ENCODE results near the gene BLM. TPM values are rescaled to one million over a fixed set of nuclear protein-coding genes. Genes with fewer than 3 reads are reported as not detected.

BLM gene
- total RNA-seq, 1 donor = 1.4 TPM

DNA sequence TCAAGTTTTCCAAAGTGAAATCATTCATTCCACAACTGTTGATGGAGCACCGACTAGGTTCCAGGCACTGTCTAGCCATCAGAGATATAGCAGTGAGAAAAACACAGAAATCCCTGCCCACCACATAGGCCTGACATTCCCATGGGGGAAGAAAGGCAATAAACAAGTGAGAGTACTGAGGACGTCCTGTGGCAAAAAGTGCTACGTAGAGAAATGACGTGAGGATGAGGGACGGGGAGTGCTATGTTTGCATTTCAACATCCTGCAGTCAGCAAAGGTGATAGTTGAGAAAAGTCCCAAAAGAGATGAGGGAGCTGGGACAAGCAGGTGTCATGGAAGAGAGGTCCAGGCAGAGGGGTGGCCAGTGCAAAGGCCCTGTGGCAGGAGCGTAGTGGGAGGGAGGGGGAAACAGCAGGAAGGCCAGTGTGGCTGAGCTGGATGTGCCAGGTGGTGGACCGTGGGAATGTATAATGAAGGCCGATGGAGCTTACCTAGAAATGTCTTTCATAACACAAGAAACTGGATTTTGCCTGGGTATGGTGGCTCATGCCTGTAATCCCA lies 140.8 kb downstream of the BLM start:
- no peaks in the 10 kb centered on the region for H3K27me3 ChIP-seq (ENCODE audit: insufficient read depth, low read length)
- TF ChIP-seq, protein P1, sequence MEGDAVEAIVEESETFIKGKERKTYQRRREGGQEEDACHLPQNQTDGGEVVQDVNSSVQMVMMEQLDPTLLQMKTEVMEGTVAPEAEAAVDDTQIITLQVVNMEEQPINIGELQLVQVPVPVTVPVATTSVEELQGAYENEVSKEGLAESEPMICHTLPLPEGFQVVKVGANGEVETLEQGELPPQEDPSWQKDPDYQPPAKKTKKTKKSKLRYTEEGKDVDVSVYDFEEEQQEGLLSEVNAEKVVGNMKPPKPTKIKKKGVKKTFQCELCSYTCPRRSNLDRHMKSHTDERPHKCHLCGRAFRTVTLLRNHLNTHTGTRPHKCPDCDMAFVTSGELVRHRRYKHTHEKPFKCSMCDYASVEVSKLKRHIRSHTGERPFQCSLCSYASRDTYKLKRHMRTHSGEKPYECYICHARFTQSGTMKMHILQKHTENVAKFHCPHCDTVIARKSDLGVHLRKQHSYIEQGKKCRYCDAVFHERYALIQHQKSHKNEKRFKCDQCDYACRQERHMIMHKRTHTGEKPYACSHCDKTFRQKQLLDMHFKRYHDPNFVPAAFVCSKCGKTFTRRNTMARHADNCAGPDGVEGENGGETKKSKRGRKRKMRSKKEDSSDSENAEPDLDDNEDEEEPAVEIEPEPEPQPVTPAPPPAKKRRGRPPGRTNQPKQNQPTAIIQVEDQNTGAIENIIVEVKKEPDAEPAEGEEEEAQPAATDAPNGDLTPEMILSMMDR (IDR thresholded peaks at IDR 0.05; ENCODE audit: extremely low read depth, low read depth, low read length) = no peak
- peaks cover under 1% of the 10 kb centered on the region for H3K4me1 ChIP-seq (ENCODE audit: insufficient read depth, low read length)
- DNase-seq (ENCODE audit: insufficient read length, low spot score, missing footprints) = no peak
- no peaks in the 10 kb centered on the region for H3K9me3 ChIP-seq (ENCODE audit: low read depth, low read length)
- H3K4me3 ChIP-seq (ENCODE audit: insufficient read depth, low read length) = no peak overlapping the region
- H3K36me3 ChIP-seq (ENCODE audit: insufficient read depth, low read length) = no peaks in the 10 kb centered on the region
- H3K4me2 ChIP-seq (ENCODE audit: insufficient read depth, low read length) = no peak overlapping the region
- H4K20me1 ChIP-seq (ENCODE audit: insufficient read depth, low read length) = no peaks in the 10 kb centered on the region
- no peaks in the 10 kb centered on the region for H3K79me2 ChIP-seq (ENCODE audit: insufficient read depth, low read length)
- H3K27ac ChIP-seq (ENCODE audit: low read depth, low read length) = no peak overlapping the region
- no peak overlapping the region for H2AFZ ChIP-seq (ENCODE audit: low read length)

DNA sequence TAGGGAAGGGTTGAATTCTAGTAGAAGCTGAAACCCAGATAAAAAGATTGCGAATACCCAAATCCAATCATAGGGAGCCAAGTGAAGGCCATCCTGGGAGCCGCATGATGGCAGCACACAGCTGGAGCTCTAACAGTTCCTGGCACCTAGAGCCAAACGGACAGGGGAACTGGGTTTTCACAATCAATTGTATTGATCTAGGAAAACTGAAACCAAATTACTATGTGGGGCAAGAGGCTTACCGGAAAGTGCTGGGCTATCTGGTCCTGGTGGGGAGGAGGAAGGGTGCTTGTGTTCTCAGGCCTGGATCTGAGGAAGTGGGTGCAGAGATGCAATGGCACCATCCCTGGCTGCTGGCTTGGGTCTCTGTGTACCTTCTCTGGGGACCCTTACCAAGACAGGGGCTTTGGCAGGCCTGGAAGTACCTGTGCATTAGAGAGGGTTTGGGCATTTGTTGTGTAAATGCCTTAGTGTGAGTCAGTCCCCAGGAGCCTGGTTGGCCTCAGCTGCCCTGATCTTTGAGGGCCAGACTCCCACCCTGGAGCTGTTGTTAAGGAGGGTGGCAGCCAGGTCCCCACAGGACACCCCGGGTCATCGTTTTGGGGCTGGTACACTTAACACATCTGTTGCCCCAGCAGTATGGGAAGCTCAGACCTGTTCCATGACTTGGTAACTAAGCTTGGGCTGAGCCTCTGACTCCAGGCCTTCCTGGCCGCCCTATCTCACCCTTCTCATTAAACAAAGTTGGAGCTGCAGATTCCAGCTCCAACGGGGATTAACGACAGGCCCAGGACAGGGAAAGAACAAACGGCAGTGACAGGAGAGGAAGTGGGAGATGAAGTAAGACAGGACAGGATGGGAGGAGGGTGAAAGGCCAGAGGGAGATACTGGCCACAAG lies 142.3 kb downstream of the BLM start:
- peaks cover 7% of the 10 kb centered on the region for H3K4me1 ChIP-seq (ENCODE audit: insufficient read depth, low read length)
- no peaks in the 10 kb centered on the region for H4K20me1 ChIP-seq (ENCODE audit: insufficient read depth, low read length)
- H2AFZ ChIP-seq (ENCODE audit: low read length) = no peak overlapping the region
- H3K79me2 ChIP-seq (ENCODE audit: insufficient read depth, low read length) = no peaks in the 10 kb centered on the region
- DNase-seq (ENCODE audit: insufficient read length, low spot score, missing footprints) = peak; percentile 50
- TF ChIP-seq, protein P1 (IDR thresholded peaks at IDR 0.05; ENCODE audit: extremely low read depth, low read depth, low read length) = no peak
- no peak overlapping the region for H3K27ac ChIP-seq (ENCODE audit: low read depth, low read length)
- no peaks in the 10 kb centered on the region for H3K9me3 ChIP-seq (ENCODE audit: low read depth, low read length)
- no peaks in the 10 kb centered on the region for H3K36me3 ChIP-seq (ENCODE audit: insufficient read depth, low read length)
- H3K4me2 ChIP-seq (ENCODE audit: insufficient read depth, low read length) = no peak overlapping the region
- H3K4me3 ChIP-seq (ENCODE audit: insufficient read depth, low read length) = no peak overlapping the region
- no peaks in the 10 kb centered on the region for H3K27me3 ChIP-seq (ENCODE audit: insufficient read depth, low read length)

DNA sequence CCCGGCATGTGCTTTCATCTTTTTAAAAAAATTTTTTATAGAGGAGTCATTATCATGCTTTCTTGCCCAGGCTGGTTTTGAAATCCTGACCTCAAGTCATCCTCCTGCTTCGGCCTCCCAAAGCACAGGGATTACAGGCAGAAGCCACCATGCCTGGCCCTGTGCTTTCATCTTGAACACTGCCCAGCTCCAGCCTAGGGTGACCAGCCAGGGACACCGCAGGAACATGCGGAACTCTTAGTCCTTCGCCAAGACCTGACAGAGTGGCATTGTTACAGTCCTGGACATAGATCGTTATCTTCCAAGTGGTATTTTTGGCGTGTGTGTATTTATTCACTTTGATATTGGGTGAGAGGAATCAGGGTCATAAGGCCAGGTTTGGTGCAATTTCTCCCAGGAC lies 143.3 kb downstream of the BLM start:
- Histone ChIP-seq H3K27ac (ENCODE audit: low read depth, low read length) (no peak overlapping the region), H4K20me1 (ENCODE audit: insufficient read depth, low read length) (no peaks in the 10 kb centered on the region), H3K4me3 (ENCODE audit: insufficient read depth, low read length) (no peak overlapping the region), H3K27me3 (ENCODE audit: insufficient read depth, low read length) (no peaks in the 10 kb centered on the region), H3K4me1 (ENCODE audit: insufficient read depth, low read length) (peaks cover 7% of the 10 kb centered on the region), H2AFZ (ENCODE audit: low read length) (no peak overlapping the region), H3K79me2 (ENCODE audit: insufficient read depth, low read length) (no peaks in the 10 kb centered on the region), H3K36me3 (ENCODE audit: insufficient read depth, low read length) (no peaks in the 10 kb centered on the region), H3K9me3 (ENCODE audit: low read depth, low read length) (no peaks in the 10 kb centered on the region), H3K4me2 (ENCODE audit: insufficient read depth, low read length) (no peak overlapping the region)
- TF ChIP-seq, protein P1 (IDR thresholded peaks at IDR 0.05; ENCODE audit: extremely low read depth, low read depth, low read length) = no peak
- peak; percentile 58 for DNase-seq (ENCODE audit: insufficient read length, low spot score, missing footprints)

DNA sequence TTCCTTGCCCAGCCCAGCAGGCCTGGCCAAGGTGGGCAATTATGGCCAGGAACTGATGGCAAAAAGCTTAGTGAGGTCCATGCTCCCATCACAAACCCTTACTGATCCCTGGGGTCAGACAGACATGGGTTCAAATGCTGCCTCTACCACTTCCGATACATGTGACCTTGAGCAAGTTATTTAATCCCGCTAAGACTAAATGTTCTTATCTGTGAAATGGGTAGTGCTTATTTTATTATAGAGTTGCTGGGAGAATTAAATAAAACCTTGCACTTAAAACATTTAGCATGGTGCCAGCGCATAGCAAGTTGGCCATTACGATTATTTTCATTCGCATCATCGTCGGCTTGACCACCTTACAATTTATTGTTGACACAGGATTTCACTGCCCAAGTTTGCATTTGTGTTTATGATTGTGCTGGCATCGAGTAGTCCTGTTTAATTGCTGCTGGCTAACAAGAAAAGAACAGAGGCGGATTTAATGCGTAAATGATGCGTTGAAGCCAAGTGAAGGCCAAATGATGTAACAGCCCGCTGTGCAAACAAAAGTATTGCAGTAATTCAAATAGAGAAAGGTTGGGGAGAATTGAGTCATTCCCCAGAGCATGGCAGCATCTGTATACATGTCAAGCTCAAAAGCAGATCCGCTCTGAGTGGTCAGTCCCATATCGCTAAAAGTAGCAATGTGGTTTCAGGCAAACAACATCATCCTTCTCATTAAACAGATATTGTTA lies 144.0 kb downstream of the BLM start:
- Histone ChIP-seq H3K9me3 (ENCODE audit: low read depth, low read length) (no peaks in the 10 kb centered on the region), H3K27ac (ENCODE audit: low read depth, low read length) (no peak overlapping the region), H3K4me1 (ENCODE audit: insufficient read depth, low read length) (peaks cover 7% of the 10 kb centered on the region), H3K36me3 (ENCODE audit: insufficient read depth, low read length) (no peaks in the 10 kb centered on the region), H3K4me2 (ENCODE audit: insufficient read depth, low read length) (no peak overlapping the region), H3K27me3 (ENCODE audit: insufficient read depth, low read length) (no peaks in the 10 kb centered on the region), H3K79me2 (ENCODE audit: insufficient read depth, low read length) (no peaks in the 10 kb centered on the region), H2AFZ (ENCODE audit: low read length) (no peak overlapping the region), H3K4me3 (ENCODE audit: insufficient read depth, low read length) (no peak overlapping the region), H4K20me1 (ENCODE audit: insufficient read depth, low read length) (no peaks in the 10 kb centered on the region)
- TF ChIP-seq, protein P1 (IDR thresholded peaks at IDR 0.05; ENCODE audit: extremely low read depth, low read depth, low read length) = no peak
- no peak for DNase-seq (ENCODE audit: insufficient read length, low spot score, missing footprints)
